SIG-M5 (cell line): Measurements from ENCODE around the gene JPT2.
"Not testable (repeated sequence)": the region's sequence is repeated elsewhere in the genome, so short reads cannot be mapped to it uniquely, and the experiment has no call there.

Experiments used
- DNase-seq: peaks from one replicate; lab custom pipeline; 2025; lab: John Stamatoyannopoulos, UW

Gene JPT2

GRCh38 chr16:1707193-1707790 lies 29.2 kb downstream of the JPT2 start:
- DNase-seq: no peak

GRCh38 chr16:1708083-1708767 lies 30.1 kb downstream of the JPT2 start:
- DNase-seq: no peak

DNA sequence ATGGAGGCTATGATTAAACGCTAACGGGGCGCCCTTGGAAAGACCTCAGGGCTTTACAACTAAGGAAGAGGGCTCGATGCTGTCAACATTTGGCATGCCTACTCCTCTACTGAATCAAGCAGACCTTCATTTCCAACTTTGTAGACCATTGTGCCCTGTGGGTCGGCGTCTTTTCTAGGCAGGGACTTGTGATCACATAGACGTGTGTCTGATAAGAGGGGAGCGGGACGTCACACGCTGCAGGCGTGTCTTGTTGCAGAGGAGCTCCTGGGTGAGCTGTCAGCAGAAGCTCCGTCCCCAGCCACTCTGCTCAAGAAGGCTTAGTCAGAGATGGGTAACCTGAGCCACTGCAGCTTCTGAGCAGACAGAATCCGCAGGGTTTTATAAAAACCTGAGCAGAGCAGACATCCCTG lies 30.7 kb downstream of the JPT2 start:
- DNase-seq: no peak

DNA sequence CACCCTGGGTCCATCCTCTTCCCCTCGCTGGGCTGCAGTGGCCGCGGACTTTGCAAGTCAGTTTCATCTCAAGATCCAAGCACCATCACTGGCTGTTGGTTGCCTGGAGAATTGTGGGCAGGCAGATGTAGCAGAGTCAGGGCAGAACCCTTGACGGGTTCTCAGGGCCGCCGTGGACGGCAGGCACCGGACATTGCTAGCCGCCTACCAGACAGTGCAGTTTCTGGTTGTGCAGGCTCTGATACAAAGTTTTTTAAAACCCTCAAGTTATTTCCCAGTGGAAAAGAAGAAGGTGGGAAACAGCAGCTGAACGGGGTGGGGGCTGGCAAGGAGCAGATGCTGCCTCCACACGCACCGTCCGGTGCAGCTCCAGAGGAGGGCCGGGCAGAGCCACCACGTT lies 31.3 kb downstream of the JPT2 start:
- DNase-seq: no peak

DNA sequence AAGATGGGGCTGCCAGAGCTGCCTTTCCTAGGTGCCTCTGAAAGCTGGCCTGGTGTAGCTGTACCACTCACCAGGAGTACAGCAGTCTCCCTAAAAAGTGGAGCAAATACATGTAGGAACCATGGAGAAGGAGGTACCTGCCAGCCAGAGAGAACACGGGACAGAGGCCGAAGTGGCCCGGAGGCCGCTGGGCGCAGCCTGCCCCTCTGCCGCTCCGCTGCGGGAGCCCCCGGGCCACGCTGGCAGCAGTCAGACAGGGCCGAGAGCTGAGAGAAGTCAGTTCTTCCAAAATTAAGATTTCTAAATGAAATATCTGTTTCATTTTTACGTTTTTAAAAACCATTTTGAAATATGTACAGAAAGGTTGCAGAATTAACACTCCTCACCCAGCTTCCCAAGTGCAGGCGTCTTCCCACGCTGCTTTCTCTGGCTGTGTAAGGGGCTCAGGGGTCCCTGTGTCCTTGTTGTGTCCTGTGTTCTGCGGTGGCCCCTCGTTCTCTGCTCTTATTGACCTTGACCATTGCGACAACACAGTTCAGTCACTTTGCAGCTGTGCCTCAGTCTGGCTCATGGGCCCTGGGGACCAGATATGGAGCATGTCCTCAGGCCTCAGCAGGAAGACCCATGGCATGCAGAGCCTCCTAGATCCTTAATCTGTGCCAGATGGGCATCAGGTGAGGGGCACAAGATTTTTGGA lies 32.9 kb downstream of the JPT2 start:
- DNase-seq: no peak

GRCh38 chr16:1712791-1713261 lies 34.7 kb downstream of the JPT2 start:
- DNase-seq: no peak

- no peak for DNase-seq
Observed at GRCh38 chr16:1713331-1713730, 35.3 kb downstream of the JPT2 start.

- DNase-seq: no peak
Observed at GRCh38 chr16:1713933-1714332, 35.9 kb downstream of the JPT2 start.

DNA sequence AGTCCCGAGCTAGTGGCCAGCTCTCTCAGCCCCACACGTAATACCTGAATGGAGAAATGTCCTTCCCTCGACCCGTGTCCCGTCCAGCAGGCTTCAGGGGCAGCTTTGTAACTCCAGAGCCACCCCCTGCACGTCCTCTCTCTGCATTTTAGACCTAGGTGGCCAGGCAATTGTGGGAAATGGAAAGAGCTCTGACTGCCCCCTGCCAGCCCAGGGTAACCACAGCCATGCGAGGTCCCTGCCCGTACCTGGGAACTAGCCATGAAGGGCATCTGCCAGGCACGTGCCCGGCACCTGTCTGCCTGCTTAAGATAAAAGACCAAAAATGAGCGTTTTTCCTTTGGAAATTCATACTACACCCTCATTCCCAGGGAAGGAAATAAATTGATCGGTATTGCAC lies 37.1 kb downstream of the JPT2 start:
- DNase-seq: no peak

DNA sequence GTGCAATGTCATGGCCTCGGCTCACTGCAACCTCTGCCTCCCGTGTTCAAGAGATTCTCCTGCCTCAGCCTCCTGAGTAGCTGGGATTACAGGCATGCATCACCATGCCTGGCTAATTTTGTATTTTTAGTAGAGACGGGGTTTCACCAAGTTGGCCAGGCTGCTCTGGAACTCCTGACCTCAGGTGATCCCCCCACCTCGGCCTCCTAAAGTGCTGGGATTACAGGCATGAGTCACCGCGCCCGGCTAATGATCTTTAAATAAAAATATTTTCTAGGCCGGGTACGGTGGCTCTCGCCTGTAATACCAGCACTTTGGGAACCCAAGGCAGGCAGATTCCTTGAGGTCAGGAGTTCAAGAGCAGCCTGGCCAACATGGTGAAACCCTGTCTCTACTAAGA lies 40.2 kb downstream of the JPT2 start:
- DNase-seq: not testable (repeated sequence)

- DNase-seq: not testable (repeated sequence)
Observed at GRCh38 chr16:1719559-1720229, 41.6 kb downstream of the JPT2 start.

DNA sequence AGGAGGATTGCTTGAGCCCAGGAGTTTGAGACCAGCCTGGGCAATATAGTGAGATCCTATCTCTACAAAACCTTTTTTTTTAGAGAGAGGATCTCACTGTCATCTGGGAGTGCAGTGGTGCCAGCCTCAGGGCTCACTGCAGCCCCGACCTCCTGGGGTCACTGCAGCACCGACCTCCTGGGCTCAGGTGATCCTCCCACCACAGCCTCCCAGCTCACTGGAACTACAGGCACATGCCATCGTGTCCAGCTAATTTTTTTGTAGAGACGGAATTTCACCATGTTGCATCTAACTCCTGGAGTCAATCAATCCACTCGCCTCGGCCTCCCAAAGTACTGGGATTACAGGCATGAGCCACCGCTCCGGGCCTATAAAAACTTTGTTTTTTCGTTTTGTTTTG lies 43.3 kb downstream of the JPT2 start:
- DNase-seq: no peak

GRCh38 chr16:1723450-1724147 lies 45.5 kb downstream of the JPT2 start:
- no peak for DNase-seq

GRCh38 chr16:1724491-1724890 lies 46.4 kb downstream of the JPT2 start:
- DNase-seq: no peak

DNA sequence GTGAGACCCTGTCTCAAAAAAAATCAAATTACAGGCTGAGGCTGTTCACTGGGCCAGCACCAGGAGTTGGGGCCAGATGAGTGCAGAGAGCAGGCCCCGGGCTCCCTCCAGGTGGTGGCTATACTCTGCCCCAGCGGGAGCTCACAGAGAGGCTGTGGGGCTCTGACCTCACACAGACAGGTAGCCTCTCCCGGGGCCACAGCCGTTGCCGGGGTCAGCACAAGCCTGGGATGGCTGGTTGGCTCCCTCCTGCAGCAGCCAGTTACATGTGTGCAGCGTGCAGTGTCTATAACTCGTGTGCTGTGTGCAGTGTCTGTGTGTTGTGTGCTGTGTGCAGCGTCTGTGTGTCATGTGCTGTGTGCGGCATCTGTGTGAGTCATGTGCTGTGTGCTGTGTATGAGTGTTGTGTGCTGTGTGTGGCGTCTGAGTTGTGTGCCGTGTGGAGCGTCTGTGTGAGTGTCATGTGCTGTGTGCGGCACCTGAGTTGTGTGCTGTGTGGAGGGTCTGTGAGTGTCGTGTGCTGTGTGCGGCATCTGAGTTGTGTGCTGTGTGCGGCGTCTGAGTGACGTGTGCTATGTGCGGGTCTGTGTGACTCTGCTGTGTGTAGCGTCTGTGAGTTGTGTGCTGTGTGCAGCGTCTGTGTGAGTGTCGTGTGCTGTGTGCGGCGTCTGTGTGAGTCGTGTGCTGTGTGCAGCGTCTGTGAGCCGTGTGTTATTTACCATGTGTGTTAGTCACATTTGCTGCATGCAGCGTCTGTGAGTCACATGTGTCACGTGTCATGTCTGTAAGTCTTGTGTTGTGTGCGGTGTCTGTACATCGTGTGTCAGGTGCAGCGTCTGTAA lies 48.8 kb downstream of the JPT2 start:
- no peak for DNase-seq

DNA sequence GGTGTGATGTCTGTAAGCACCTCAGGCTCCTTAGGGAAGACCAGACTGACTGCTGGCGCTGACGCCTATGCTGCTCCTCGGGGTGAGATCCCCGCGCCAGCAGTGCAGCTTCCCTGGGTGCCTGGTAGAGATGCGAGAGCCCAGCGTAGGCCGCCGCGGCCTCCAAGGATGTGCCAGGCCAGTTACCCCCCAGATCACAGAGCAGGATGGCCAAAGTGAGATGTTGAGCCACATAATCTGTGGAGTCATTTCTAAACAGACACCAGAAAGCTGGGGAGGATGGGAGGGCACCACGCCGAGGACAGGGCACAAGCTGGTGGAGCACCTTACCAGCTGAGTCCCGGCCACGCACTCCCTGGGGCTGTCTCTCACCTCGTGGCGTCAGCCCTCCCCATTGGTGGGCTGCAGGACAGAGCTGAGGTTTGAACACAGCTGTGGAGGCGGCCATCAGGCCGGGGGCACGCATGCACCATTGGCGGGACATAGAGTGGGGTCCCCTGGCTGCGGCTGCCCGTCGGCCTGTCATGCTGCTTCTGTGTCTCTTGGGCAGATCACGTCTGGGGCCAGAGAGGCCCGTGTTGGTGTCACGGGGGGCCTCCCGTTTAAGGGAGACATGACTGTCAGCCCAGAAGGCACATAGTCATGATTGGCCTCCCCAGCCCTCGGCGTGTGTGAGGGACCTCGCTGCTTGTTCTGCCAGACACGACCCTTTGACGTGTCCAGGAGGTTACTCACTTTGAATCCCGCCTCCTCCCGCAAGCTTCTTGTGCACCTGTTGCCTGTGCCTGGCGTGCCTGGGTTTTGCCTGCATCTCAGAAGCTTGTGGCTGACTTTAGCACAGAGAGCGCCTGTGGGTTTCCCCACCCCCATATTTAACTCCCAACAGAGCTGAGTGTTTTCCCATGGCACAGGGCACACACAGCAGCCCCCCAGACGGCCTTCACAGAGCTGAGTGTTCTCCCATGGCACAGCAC lies 49.9 kb downstream of the JPT2 start:
- no peak for DNase-seq

GRCh38 chr16:1729026-1729425 lies 50.9 kb downstream of the JPT2 start:
- no peak for DNase-seq

- no peak for DNase-seq
Observed at GRCh38 chr16:1729445-1729844, 51.4 kb downstream of the JPT2 start.

DNA sequence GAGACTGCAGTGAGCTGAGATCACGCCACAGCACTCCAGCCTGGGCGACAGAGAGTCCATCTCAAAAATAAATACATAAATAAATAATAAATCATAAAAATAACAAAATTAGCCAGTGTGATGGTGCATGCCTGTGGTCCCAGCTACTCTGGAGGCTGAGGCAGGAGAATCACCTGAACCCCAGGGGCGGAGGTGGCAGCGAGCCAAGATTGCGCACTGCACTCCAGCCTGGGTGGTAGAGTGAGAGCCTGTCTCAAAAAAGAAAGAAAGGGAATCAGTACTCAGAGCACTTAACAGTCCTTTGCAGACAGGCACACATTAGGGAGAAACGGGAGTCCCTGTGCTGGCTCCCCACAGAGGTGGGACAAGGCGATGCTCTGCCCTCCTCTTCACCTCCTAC lies 53.0 kb downstream of the JPT2 start:
- no peak for DNase-seq

GRCh38 chr16:1731603-1732002 lies 53.5 kb downstream of the JPT2 start:
- DNase-seq: no peak
